Occipital lobe (tissue), 2 donors: ENCODE data around the gene HLA-G. TPM values are rescaled to one million over a fixed set of nuclear protein-coding genes. Genes with fewer than 3 reads are reported as not detected.
A peak's percentile ranks its signal among the peaks of the same experiment; 100 is the strongest.

Source experiments
- DNase-seq: peaks from one replicate; lab custom pipeline; 2025; lab: John Stamatoyannopoulos, UW
- total RNA-seq: library from RNA; depleted of rRNA; stranded (reverse); fragments of >200 nt; gene quantifications from one replicate; pipeline ENCODE4 v1.2.3, GENCODE V29; 2014

HLA-G gene
- total RNA-seq, 1 donor from 2014 or later: not detected

DNA sequence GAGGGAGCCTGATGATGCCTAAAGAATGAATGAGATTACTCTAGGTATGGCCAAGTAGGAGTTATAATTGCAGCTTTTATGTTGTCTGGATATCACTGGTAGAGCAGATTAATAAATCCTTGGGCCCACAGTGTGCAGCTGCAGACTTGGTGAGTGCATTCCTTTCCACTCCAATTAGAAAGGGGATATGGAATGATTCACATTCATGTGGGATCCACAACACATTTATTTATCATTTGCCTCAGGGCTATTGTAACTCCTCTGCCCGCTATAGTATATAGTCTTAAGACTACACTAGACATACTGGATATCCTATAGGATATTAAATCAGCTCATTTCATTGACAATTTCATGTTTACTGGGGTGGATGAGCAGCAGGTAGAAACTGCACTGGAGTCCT lies 11.6 kb upstream of the HLA-G start:
- no peak for DNase-seq

DNA sequence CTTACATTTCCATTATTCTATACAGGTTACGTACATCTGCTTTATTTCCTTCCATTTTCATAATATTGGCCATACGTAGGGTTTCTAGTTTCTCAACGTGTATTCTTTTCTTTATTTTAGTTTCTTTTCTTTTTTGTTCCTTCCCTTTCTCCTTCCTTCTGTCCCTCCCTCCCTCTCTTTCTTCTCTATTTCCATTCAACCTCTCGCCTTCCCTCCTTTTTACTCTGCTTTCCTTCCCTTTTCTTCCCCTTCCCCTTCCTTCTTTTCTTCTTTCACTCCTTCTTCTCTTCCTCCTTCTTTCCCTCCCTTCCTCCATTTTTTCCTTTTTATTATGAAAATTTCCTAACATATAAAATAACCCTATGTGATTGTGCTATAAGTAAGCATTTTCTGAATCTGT lies 8.7 kb upstream of the HLA-G start:
- no peak for DNase-seq

- DNase-seq: no peak
Measured at GRCh38 chr6:29824144-29824543, 3.5 kb upstream of the HLA-G start.

GRCh38 chr6:29825848-29826247 lies 1.8 kb upstream of the HLA-G start:
- no peak for DNase-seq

DNA sequence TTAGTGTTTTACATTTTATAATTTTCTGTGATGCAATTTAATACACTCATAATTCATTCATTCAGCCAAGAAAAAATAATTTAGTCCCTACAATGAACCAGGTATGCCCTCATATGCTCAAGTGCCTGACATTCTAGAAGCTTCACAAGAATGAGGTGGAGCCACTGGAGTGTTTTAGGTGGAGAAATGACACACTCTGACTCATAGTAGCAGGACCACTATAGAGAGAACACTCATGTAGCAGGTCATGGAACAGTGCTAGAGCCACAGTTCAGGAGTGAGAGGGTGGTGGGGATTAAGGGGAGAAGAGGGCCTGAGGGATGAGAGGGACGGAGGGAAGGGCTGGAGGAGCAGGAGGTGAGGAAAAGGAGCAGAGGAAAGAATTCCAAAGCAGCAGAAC lies 1.4 kb upstream of the HLA-G start:
- no peak for DNase-seq

- DNase-seq: no peak
Measured at GRCh38 chr6:29828471-29828797, 809 bp downstream of the HLA-G start.

- DNase-seq: no peak
Measured at GRCh38 chr6:29829766-29830165, 2.1 kb downstream of the HLA-G start.

DNA sequence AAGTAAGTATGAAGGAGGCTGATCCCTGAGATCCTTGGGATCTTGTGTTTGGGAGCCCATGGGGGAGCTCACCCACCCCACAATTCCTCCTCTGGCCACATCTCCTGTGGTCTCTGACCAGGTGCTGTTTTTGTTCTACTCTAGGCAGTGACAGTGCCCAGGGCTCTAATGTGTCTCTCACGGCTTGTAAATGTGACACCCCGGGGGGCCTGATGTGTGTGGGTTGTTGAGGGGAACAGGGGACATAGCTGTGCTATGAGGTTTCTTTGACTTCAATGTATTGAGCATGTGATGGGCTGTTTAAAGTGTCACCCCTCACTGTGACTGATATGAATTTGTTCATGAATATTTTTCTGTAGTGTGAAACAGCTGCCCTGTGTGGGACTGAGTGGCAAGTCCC lies 2.8 kb downstream of the HLA-G start:
- no peak for DNase-seq

- no peak for DNase-seq
Measured at GRCh38 chr6:29831776-29832175, 4.2 kb downstream of the HLA-G start.

DNA sequence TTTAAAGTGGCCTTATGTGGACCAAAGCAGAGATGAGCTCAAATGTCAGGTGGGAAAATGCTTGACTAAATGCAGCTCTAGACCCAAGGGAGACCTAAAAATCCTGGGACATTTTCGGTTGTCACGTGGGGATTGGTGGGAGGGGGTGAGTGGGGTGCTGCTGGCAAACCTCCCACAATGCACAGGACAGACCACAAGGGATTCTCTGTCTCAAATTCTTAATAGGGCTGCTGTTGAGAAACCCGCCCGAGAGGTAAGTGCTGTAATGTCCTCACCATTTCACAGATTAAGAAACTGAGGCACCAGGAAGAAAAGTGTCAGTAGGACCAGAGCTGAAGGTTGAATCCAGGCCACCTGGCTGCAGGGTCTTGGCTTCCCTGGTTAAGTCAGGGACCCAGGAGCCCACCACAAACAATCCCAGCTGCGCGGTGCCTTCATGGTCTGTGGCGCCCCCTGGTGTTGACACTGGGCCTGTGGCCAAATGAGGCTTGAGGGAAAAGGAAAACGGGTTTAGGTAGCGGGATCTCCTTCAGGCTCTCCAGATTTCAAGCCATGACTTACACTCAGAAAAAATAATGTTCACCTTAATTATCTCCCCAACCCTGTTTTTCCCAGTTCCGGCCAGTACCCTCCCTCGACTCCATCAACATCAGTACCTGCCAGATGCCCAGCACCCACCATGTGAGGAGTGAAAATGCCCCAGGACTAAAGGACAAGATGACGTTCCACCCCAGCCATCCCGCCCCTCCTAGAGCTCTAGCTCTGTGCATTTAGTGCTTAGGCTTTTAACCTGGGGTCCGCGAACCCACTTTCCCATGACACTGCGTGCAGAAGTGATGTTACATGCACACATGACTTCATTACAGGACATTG lies 7.2 kb downstream of the HLA-G start:
- DNase-seq: no peak

GRCh38 chr6:29839917-29840316 lies 12.3 kb downstream of the HLA-G start:
- no peak for DNase-seq

GRCh38 chr6:29841030-29841429 lies 13.4 kb downstream of the HLA-G start:
- no peak for DNase-seq

GRCh38 chr6:29845405-29846006 lies 17.9 kb downstream of the HLA-G start:
- no peak for DNase-seq

- peak; percentile 32 for DNase-seq
Measured at GRCh38 chr6:29847871-29848630, 20.4 kb downstream of the HLA-G start.

DNA sequence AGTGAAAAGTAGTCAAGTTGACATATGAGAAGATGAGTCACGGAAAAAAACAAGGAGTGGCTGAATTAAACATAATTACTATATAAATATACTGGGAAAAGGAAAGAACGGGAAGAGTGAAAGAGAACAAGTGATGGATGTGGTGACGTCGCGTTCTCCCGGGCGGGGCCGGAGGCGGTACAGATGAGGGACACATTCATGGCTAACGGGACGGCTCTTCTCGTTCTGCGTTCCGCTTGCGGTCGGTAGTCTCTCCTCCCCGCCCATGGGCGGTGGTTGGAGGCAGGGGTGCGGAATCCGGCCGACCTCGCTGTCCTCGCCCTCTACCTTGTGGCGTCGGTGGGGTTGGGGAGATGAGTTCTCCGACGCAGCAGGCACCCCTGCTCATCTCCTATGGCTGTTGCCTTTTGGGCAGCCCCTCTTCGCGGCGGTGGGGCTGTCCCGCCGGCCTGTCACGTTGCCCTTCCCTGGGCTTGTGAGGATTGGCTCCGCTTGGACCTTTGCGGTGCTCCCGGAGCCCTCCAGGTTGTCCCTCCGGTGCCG lies 22.5 kb downstream of the HLA-G start:
- DNase-seq: no peak

- no peak for DNase-seq
Measured at GRCh38 chr6:29851190-29851589, 23.6 kb downstream of the HLA-G start.

DNA sequence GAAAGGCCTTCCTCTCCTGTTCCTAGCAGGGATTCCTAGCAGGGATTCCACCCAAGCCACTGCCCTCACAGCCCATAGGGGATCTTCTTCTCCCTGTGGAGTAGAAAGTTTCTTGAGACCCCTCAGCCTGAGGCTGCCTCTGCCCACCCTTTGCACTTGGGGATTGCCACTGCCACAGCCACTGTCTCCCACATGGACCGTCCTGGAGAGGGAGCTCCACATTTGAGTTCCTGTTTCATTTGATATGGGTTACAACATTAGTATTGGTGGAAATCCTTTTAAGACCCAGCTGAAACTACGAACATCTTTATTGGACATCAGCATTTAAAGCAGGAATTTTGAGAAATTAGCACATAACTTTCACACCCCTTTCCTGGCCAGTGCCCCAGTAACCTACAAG lies 25.6 kb downstream of the HLA-G start:
- no peak for DNase-seq

DNA sequence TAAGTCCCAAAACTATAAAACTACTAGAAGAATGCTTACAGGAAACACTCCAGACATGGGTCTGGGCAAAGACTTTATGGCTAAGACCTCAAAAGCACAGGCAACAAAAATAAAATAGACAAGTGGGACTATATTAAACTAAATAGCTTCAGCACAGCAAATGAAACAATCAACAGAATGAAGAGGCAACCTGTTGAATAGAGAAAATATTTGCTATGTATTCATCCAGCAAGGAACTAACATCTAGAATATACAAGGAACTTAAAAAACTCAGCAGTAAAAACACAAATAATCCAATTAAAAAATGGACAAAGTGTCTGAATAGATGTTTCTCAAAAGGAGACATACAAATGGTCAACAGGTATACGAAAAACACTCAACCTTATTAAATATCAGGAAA lies 30.4 kb downstream of the HLA-G start:
- no peak for DNase-seq

DNA sequence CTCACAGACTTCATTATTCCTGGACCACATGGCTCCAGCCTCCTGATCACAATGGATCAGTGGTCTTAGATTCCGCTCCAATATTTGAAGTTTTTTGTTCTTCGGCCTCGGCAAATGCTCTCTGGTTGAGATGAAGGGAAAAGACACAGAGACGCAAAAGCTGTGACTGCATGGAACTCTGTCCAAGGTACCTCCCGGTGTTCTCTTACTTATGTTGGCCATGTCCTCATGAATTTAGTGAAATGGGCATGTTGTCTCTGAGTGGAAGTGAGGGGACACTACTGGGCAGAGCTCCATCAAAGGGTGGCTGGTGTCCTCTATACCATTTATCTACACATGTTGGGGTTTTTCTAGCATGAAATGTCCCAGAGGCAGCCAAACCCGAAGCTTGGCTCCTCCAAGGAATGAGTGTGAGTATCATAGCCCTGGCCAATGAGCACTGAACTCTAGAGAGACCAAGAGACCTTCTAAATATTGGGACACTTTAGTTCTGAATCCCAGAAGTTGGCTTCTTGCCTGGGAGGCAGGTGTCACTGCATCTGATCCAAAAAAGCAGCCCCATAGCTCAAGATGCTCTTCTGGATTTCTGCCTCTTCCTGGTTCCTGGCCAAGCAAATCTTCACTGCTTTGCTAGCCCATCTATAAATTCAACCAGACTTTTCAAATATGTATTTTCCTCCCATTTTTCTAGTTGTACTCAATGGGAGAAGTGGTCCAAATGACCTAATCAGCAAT lies 34.1 kb downstream of the HLA-G start:
- no peak for DNase-seq

- no peak for DNase-seq
Measured at GRCh38 chr6:29864037-29864810, 36.6 kb downstream of the HLA-G start.

- DNase-seq: no peak
Measured at GRCh38 chr6:29865631-29866030, 38.0 kb downstream of the HLA-G start.
